ENCODE data around the gene CALCOCO2.

DNA sequence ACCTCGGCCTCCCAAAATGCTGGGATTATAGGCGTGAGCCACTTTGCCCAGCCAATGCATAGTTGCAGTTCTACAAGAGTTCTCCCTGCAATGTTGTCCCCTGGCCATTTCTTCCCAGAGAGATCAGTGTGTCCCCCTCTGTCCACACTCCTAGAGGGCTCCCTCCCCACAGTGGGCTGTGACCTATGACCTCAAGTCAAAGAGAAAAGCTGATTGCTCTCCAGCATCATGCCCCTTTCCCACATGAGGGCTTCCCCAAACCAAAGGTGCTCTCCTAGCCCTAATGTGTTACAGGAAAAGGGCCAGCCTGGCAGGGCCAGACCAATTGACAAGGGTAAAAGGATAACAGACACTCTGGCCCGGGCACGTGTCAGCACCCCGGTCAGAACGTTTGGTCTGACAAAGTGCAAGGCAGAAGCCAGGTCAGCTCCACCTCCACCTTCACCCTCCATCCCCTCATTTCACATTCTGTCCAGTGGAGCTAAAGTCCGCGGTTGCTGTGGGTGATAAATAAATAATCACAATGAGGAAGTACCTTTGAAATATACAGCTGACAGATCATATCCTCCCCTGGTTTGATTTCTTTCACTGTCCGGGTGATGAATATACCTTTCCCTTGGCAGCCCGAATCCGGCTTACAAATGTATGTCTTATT is 31.6 kb upstream of the CALCOCO2 start:
- TF ChIP-seq, protein P1, sequence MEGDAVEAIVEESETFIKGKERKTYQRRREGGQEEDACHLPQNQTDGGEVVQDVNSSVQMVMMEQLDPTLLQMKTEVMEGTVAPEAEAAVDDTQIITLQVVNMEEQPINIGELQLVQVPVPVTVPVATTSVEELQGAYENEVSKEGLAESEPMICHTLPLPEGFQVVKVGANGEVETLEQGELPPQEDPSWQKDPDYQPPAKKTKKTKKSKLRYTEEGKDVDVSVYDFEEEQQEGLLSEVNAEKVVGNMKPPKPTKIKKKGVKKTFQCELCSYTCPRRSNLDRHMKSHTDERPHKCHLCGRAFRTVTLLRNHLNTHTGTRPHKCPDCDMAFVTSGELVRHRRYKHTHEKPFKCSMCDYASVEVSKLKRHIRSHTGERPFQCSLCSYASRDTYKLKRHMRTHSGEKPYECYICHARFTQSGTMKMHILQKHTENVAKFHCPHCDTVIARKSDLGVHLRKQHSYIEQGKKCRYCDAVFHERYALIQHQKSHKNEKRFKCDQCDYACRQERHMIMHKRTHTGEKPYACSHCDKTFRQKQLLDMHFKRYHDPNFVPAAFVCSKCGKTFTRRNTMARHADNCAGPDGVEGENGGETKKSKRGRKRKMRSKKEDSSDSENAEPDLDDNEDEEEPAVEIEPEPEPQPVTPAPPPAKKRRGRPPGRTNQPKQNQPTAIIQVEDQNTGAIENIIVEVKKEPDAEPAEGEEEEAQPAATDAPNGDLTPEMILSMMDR (conservative IDR thresholded peaks at IDR 0.05; ENCODE audit: low read length): no peak
- no peak for TF ChIP-seq EZH2phosphoT487 (IDR thresholded peaks at IDR 0.05; ENCODE audit: borderline replicate concordance, low read depth, low read length)

Data from OCI-LY7 (cell line).